IPS-20b (cell line): ENCODE results near the gene OR4K14.
"Not testable (repeated sequence)": the region's sequence is repeated elsewhere in the genome, so short reads cannot be mapped to it uniquely, and the experiment has no call there.

Source experiments
- H3K27ac ChIP-seq: one replicate; pipeline ENCODE4 v1.5.1; 2013; ENCODE audit warnings: low read length
- H3K27me3 ChIP-seq: 2 replicates; pipeline ENCODE4 v1.6.1; 2013; ENCODE audit warnings: mild to moderate bottlenecking, low read length, inconsistent platforms; ENCODE audit not compliant: insufficient read depth
- H3K36me3 ChIP-seq: 2 replicates; pipeline ENCODE4 v1.6.1; 2013; ENCODE audit warnings: low read depth, mild to moderate bottlenecking, inconsistent platforms, low read length, moderate library complexity; ENCODE audit not compliant: insufficient read depth
- H3K4me1 ChIP-seq: 2 replicates; pipeline ENCODE4 v1.6.1; 2013; ENCODE audit warnings: mild to moderate bottlenecking, control low read depth, inconsistent platforms, low read length, moderate library complexity; ENCODE audit not compliant: insufficient read depth
- H3K4me3 ChIP-seq: 2 replicates; pipeline ENCODE4 v1.5.1; 2013; ENCODE audit warnings: mild to moderate bottlenecking, low read length, inconsistent platforms
- H3K9ac ChIP-seq: 2 replicates; pipeline ENCODE4 v1.6.1; 2013; ENCODE audit warnings: low read depth, mild to moderate bottlenecking, inconsistent platforms, low read length, moderate library complexity
- H3K9me3 ChIP-seq: 2 replicates; pipeline ENCODE4 v1.6.1; 2013; ENCODE audit warnings: mild to moderate bottlenecking, low read depth, low read length, inconsistent platforms; ENCODE audit not compliant: insufficient read depth

The OR4K14 gene

GRCh38 chr14:19974844-19975243 is 44.3 kb downstream of the OR4K14 start:
- Histone ChIP-seq H3K27me3 (no peaks in the 10 kb centered on the region), H3K4me1 (no peaks in the 10 kb centered on the region), H3K36me3 (no peaks in the 10 kb centered on the region), H3K27ac (no peak overlapping the region), H3K4me3 (no peak overlapping the region), H3K9me3 (peaks cover 51% of the 10 kb centered on the region), H3K9ac (no peak overlapping the region)

- not testable (repeated sequence) for H3K36me3 ChIP-seq, H3K27me3 ChIP-seq, H3K27ac ChIP-seq, H3K4me1 ChIP-seq, H3K4me3 ChIP-seq, H3K9ac ChIP-seq
- H3K9me3 ChIP-seq = peaks cover 53% of the 10 kb centered on the region
Observed at GRCh38 chr14:19969735-19970134, 49.4 kb downstream of the OR4K14 start.
